GM10266 (cell line): ENCODE measurements around the gene HS1BP3.

Experiments
- DNase-seq: peaks from one replicate; pipeline ENCODE4 v3.0.0; 2012; ENCODE audit errors: extremely low spot score
- TF ChIP-seq, protein P1 (sequence below): IDR thresholded peaks from 2 replicates; pipeline ENCODE4 v1.5.1; 2012; ENCODE audit warnings: mild to moderate bottlenecking, low read depth; ENCODE audit not compliant: control insufficient read depth, insufficient read depth; ENCODE audit errors: missing control alignments

HS1BP3 gene

DNA sequence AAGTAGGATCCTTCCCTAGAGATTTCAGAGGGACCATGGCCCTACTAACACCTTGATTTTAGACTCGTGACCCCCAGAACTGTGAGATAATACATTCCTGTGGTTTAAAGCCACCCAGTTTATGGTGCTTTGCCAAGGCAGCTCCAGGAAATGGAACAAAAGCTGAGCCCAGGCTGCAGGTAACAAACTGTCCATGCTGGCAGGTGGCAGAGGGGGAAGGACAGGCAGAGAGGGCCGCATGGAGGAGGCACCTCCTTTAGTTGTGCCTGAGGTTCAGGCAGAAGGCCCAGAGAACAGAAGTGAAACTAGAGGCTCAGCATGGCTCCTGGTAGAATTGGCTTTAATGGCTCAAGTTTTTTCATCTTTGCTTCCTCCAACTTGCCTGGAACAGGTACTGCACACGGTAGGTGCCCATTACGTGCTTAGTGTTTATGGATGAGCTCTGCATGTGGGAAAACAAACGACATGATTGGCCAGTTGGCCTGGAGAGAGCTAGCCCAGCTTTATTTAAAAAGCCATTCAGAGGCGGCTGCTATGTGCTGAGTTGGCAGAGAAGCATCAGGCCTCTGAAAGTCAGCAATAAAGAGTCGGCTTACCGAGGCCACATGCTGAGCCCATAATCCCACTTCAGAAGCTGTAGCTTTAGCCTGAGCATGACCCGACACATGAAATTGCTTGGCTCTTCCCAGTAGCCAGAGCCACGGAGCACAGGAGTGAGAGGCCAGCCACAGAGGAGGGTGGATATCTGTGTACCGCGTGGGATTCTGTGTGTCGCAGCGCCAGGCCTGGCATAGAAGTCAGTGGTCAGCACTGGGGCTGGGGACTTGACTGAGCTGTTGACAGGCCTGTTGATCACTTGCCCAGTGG lies 36.5 kb downstream of the HS1BP3 start:
- no peak for DNase-seq
- TF ChIP-seq, protein P1, sequence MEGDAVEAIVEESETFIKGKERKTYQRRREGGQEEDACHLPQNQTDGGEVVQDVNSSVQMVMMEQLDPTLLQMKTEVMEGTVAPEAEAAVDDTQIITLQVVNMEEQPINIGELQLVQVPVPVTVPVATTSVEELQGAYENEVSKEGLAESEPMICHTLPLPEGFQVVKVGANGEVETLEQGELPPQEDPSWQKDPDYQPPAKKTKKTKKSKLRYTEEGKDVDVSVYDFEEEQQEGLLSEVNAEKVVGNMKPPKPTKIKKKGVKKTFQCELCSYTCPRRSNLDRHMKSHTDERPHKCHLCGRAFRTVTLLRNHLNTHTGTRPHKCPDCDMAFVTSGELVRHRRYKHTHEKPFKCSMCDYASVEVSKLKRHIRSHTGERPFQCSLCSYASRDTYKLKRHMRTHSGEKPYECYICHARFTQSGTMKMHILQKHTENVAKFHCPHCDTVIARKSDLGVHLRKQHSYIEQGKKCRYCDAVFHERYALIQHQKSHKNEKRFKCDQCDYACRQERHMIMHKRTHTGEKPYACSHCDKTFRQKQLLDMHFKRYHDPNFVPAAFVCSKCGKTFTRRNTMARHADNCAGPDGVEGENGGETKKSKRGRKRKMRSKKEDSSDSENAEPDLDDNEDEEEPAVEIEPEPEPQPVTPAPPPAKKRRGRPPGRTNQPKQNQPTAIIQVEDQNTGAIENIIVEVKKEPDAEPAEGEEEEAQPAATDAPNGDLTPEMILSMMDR: no peak

DNA sequence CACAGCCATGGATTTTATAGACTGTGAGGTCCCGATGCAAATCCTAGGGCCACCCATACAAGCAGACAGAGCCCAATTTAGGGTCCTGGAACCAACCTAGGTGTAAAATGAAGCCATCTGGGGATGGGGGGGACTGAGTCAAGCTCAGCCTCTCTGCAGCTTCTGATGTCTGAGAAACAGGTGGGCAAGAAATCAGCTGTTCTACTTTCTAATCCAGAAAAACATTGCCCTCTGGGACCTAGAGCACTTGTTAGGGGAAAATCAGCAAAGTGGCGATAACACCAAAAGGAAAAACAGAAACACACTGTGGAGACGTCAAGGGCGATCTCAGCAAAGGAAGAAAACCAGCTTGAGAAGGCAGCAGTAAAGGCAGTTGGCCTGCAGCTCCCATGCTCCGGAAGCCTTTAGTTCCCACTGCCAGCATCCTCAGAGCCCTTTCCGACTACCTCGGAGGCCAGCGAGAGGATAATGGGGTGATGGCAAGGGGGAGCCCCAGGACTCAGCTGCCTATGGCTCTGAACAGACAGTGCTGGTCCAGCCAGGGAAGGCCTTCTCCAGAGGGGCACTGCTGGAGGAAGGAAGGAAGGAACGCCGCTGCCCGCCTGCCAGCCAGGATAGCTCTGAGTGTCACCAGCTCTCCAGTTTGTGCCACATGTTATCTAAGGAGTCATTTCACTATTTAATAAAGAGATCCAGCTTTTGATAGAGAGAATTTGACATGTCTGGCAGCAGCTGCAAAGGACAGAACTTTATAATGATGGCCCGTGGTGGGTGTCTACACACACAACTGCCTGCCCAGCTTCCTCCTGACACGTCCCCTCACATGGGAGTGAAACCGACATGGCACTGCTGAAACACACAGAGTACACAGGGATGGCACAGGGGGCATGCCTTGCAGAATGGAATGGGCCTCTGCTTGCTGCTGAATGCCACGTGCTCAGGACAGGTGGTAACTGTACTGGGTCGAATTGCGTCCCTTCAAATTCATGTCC lies 37.7 kb downstream of the HS1BP3 start:
- TF ChIP-seq, protein P1: no peak
- DNase-seq: no peak

DNA sequence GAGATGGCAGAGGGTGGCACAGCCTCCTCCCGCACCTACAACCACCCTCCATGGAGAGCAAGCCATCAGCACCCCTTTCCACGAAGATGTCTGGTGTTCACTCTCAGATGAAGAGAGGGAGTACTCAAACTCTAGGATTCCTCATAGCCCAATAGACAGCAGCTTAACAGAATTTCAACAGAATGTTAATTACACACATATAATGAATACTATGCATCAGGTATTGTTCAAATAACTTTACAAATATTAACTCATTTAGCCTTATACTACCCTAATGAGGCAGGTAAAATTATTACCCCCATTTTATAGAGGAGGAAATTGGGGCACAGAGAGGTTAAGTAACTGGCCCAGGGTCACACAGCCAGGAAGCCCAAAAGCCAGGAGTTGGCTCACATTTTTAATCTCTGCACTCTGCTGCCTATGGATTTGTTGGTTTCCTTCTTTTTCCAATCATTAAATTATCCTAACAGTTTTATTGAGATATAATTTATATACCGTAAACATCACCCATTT lies 39.0 kb downstream of the HS1BP3 start:
- no peak for DNase-seq
- TF ChIP-seq, protein P1: no peak

DNA sequence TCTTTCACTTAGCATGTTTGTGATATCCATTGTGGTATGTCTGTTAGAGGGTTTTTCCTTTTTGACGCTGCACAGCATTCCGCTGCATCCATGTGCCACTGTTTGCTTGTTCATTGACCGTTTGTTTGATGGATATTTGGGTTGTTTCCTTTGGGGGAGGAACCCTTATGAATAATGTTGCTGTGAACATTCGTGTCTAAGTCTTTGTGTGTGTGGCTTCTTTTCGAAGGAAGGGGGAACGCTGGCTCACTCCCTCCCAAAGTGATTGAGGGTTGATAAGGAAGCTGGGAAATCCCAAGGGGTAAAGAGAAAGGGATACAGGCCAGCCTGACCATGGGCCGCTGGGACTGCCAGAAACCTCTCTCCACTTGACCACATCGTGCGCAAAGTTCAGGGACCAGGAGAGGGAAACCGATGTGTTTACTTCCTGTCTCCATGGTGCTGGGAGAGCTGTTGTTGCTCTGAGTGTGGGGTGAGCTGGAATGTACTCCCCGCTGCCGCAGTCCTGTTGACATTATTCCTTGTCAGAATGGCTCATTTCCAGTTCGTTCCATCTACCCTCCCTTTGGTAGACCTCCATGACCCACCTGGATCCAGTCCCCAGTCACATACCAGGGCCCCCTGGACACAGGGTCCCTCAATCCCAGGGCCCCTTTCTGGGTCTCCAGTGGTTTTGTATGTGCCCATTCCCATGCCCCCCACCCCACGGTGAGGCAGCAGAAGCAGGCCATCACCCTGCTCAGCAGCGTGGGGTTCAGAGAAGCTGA lies 39.6 kb downstream of the HS1BP3 start:
- TF ChIP-seq, protein P1: no peak
- no peak for DNase-seq

DNA sequence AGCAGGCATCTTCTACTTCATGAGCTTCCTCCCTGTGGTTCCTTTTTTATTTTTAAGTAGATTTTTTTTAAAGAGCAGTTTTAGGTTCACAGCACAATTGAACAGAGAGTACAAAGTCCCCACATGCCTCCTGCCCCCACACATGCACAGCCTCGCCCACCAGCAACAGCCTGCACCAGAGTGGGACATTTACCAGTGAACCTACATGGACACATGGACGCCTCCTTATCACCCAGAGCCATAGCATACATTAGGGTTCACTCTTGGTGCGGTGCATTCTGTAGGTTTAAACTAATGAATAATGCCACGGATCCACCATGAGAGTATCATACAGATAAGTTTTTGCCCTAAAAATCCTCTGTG lies 40.9 kb downstream of the HS1BP3 start:
- no peak for DNase-seq
- TF ChIP-seq, protein P1: no peak

DNA sequence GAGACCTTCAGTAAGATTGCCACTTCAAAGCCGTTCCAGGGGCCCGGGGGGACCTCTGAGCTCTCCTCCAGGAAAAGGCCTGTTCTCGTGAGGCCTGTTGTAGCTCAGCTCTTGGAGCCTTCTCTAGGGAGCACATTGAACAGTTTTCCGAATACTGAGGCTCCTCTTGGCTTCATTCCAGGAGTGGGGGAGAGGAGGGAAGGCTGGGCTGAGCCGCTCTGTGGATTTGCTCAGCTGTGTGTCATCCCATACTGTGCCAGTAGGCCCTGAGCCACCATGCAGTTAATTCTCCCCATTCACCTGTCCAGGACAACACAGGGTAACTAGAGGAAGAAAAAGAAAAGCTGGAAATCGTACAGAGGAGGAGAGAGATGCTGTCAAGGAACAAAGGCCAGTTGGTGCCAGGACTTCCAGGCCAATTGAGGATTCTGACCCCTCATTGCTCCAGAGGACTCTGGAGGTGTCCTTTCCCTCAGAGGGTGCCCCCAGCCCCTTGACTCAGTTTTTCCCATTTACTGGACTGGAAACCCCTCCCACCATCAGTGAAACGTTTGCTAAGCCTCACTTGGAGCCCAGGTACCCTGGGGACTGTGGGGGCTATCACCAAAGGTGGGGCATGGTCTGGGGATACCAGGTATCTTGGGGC lies 41.4 kb downstream of the HS1BP3 start:
- TF ChIP-seq, protein P1: no peak

More for the DNA sequence above, 41.4 kb downstream of the HS1BP3 start:
- no peak for DNase-seq
